A204.1 (cell line): Measurements from ENCODE around the gene WDR90.

Experiments used
- FAIRE-seq: peaks from 2 replicates; lab custom pipeline; 2012; peaks lifted over from hg19 to GRCh38; lab: Jason Lieb, UNC

The WDR90 gene

GRCh38 chr16:661184-661821, 12.1 kb downstream of the WDR90 start:
- FAIRE-seq: no peak

GRCh38 chr16:662095-662494, 12.9 kb downstream of the WDR90 start:
- no peak for FAIRE-seq

GRCh38 chr16:662597-662996, 13.4 kb downstream of the WDR90 start:
- no peak for FAIRE-seq

GRCh38 chr16:666572-666971, 17.4 kb downstream of the WDR90 start:
- FAIRE-seq: no peak

GRCh38 chr16:667113-667779, 18.1 kb downstream of the WDR90 start:
- FAIRE-seq: no peak

GRCh38 chr16:667780-668518, 18.8 kb downstream of the WDR90 start, which contains the start of gene RHOT2:
RHOT2 (plus strand) TSS chr16:668132; CDS start chr16:668200, 68 bp downstream.
- no peak for FAIRE-seq

- no peak for FAIRE-seq
Measured at GRCh38 chr16:668519-669171, 19.5 kb downstream of the WDR90 start.

GRCh38 chr16:669666-670065, 20.5 kb downstream of the WDR90 start:
- no peak for FAIRE-seq

- no peak for FAIRE-seq
Measured at GRCh38 chr16:670485-671352, 21.6 kb downstream of the WDR90 start.

GRCh38 chr16:671353-672131, 22.4 kb downstream of the WDR90 start:
- no peak for FAIRE-seq

GRCh38 chr16:672371-672770, 23.2 kb downstream of the WDR90 start:
- FAIRE-seq: no peak

- FAIRE-seq: no peak
Measured at GRCh38 chr16:672851-673250, 23.7 kb downstream of the WDR90 start.

GRCh38 chr16:673399-673991, 24.3 kb downstream of the WDR90 start:
- FAIRE-seq: no peak

GRCh38 chr16:674214-674881, 25.2 kb downstream of the WDR90 start:
- no peak for FAIRE-seq

GRCh38 chr16:674968-675883, 26.1 kb downstream of the WDR90 start, which contains the start of gene RHBDL1:
RHBDL1 (plus strand) TSS chr16:675671; CDS start chr16:675791, 120 bp downstream.
- no peak for FAIRE-seq

- no peak for FAIRE-seq
Measured at GRCh38 chr16:675884-676564, 26.9 kb downstream of the WDR90 start.

GRCh38 chr16:676565-676902, 27.4 kb downstream of the WDR90 start:
- FAIRE-seq: no peak

GRCh38 chr16:676913-677312, 27.7 kb downstream of the WDR90 start:
- no peak for FAIRE-seq
